Measurements from ENCODE around the gene BCDIN3D.
A peak's percentile ranks its signal among the peaks of the same experiment; 100 is the strongest.
"Not testable (repeated sequence)": the region's sequence is repeated elsewhere in the genome, so short reads cannot be mapped to it uniquely, and the experiment has no call there.

Gene BCDIN3D

DNA sequence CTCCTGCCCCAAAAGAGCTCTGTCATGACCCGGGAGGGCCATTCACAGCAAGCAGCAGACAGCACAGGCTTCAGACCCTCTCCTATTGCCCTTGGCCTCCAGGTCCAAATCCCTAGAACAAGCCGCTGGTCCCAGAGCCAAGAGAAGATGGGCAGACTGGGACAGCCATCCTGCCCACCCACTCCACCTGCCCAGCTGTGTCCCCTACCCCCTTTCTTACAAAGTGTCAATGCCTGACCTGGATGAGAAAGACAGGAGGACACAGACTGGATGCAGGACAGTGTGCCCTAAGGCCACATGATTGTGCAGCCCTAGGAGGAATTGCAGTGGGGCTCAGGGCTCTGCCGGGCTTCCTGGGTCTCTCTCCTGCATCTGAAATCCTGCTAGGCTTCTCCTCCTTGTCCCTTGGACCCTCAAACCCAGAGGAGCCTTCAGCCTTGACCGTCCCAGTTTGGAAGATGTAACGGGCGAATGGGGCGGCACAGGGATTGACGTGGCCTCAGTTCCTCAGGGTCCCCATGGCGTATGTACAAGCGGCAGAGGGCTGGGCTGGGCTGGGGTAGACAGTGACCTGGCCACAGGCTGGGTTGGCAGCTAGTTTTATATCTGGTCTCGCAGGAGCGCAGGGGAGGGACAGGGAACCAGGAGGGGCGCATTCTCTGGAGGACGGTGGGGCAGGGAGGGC, 27.1 kb upstream of the BCDIN3D start:
- no peaks in the 10 kb centered on the region for H3K4me1 Mint-ChIP-seq
- ATAC-seq (no peak), DNase-seq (no peak)
- H3K9me3 Mint-ChIP-seq = no peaks in the 10 kb centered on the region
- peaks cover under 1% of the 10 kb centered on the region for H3K27me3 Mint-ChIP-seq
- no peak overlapping the region for H3K4me3 Mint-ChIP-seq
- H3K27ac Mint-ChIP-seq = no peak overlapping the region

DNA sequence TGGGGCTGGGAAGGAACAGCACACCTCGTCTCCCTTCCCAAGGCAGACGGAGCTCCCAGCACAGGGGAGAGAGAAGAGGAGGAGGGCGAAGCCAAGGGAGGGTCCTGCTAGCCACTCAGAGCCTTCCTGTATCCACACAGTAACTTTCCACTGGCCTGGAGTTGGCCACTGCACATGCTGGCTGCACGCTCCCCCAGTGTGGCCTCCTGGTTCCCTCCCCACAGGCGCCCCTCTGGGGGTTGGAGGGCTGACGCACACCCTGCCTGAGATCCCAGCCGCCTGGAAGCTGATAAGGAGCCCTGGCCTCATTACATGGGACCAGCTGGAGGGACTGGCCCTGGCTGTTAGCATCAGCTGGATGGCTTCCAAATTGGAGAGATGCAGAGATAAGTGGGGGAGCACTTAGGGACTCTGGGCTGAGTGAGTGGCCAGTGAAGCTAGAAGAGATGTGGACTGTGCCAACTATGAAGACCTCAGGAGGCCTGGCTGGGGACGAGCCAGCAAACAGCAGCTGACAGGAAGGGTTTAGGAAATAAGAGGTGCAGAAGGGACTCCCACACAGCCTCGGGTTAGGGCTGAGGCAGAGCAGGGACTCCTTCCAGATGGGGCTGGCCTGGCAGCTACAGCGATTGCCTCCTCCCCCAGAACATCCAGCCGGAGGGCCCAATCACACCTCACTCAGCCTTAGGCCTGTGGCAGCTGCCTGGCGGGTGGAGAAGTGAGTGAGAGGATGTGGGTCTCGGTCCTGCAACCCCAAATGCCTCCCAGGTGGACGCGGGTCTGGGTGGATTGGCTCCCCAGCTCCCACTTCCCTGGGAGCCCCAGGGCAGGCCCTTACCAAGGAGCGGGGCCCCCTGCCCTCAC, 26.3 kb upstream of the BCDIN3D start:
- Mint-ChIP-seq H3K4me3 (no peak overlapping the region), H3K27me3 (peaks cover 9% of the 10 kb centered on the region)
- no peak for DNase-seq

DNA sequence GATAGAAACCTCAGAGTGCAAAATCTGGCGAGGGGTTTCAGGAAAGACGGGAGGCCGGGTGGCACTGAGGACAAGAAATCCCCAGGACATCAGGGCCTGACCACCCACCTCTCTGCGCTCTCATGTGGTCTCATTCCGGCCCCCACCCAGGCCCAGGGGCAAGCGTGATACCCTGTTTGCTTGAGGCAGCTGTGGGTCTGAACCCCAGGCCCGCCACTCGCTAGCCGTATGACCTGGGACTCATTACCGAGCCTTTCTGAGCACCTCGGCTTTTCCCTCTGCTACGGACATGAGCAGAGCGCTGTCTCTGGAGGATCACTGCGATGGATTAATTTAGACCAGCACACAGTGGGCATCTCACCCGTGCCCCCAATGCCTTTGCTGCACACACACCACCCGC, 25.5 kb upstream of the BCDIN3D start:
- no peaks in the 10 kb centered on the region for H3K9me3 Mint-ChIP-seq
- H3K4me3 Mint-ChIP-seq = no peak overlapping the region
- no peak for DNase-seq
- no peak for ATAC-seq
- peaks cover 9% of the 10 kb centered on the region for H3K27me3 Mint-ChIP-seq
- H3K27ac Mint-ChIP-seq = no peak overlapping the region
- H3K4me1 Mint-ChIP-seq = no peaks in the 10 kb centered on the region

More for the DNA sequence above, 26.3 kb upstream of the BCDIN3D start:
- Mint-ChIP-seq H3K9me3 (no peaks in the 10 kb centered on the region), H3K4me1 (no peaks in the 10 kb centered on the region), H3K27ac (no peak overlapping the region)
- ATAC-seq = no peak

DNA sequence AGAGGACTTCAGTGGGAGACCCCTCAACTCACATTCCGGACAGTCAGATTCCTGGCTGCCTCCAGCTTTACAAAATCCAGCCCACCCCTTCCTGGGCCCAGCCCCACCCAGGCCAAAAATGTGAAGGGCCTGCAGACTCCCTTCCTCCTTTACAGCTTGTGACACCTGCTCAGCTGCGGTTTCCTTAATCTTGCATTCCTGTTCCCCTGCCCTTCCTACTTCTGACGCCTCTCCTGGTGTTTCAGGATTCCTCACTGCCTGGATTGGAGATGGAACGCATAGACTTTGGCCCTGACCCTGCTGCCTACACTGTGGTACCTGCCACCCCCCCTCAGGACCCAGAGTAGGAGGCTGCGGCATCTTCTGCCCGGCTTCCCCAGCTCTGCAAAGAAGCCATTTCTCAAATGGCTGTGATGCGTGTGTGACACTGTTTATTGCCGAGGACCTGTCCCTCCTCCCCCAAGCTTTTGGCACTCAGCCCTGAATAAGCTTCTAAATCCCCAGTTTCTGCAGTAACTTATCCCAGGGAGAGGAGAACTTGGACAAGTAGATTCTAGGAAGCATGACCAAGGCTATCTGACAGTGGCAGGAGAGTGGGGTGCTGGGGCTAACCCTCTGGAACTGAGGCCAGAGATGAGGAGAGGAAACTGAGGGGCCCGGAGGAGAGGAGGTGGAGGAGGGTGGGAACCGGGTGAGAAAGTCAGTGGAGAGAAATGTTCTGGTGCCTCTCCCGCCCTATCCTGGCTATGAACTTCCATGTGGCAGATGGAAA, 24.9 kb upstream of the BCDIN3D start:
- H3K27me3 Mint-ChIP-seq = peaks cover 9% of the 10 kb centered on the region
- no peak for ATAC-seq
- no peak for DNase-seq
- H3K4me3 Mint-ChIP-seq = no peak overlapping the region
- H3K4me1 Mint-ChIP-seq = no peaks in the 10 kb centered on the region
- no peak overlapping the region for H3K27ac Mint-ChIP-seq
- H3K9me3 Mint-ChIP-seq = no peaks in the 10 kb centered on the region

DNA sequence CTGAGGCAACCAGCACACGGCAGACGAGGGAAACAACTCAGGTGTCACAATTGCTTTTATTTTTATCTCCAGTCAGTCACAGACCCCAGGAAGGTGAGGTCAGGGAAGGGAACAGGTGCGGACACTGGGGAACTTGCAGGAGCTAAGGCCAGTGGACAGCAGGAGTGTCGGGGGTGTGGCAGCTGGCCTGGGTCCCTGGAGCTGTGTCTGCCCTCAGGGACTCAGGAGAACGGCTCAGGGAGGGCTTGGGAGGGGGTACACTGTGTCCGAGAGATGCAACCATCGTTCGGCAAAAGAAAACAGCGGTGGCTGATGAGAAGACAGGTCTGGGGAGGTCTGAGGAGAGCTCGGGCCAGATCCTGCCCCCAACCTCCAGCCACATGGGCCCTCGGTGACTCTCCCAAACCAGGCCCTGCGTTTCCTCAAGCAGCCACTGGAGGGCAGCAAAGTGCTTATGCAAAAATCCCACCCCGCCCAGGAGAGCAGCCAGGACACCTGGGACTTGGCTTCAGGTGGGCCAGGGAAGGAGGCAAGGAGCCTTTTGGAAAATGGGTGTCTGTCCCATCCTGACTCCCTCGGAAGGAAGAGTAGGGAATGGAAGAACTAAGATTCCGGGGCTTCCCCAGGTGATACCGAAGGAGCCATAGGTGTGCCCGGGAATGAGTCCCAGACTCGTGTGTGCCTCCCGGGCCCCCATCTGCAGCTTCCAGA, 24.1 kb upstream of the BCDIN3D start:
- Mint-ChIP-seq H3K4me1 (no peaks in the 10 kb centered on the region), H3K9me3 (no peaks in the 10 kb centered on the region), H3K27me3 (peaks cover 9% of the 10 kb centered on the region), H3K4me3 (no peak overlapping the region), H3K27ac (peak overlapping the region in 1 of 2 donors; percentile 91)
- DNase-seq (peak; percentile 79 to 80), ATAC-seq (peak; percentile 85)

DNA sequence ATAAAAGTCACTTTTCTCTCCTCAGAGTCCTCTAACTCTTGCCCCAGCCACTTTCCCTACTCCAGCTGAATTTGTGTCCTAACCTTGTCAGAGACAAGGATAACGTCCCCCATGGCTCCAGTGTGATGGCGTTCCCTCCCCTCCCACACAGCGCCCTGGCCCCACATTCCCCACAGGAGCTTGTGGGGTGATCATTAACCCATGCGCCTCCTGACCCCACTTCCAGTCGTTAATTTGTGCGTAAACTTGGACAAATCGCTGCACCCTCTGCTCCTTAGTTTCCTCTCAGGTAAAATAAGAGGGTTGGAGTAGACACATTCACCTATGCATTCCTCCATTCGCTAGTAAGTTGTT, 22.9 kb upstream of the BCDIN3D start:
- ATAC-seq (no peak), DNase-seq (no peak)
- H3K27me3 Mint-ChIP-seq = peaks cover 9% of the 10 kb centered on the region
- H3K9me3 Mint-ChIP-seq = no peaks in the 10 kb centered on the region
- H3K4me1 Mint-ChIP-seq = no peaks in the 10 kb centered on the region
- no peak overlapping the region for H3K4me3 Mint-ChIP-seq
- H3K27ac Mint-ChIP-seq = no peak overlapping the region

DNA sequence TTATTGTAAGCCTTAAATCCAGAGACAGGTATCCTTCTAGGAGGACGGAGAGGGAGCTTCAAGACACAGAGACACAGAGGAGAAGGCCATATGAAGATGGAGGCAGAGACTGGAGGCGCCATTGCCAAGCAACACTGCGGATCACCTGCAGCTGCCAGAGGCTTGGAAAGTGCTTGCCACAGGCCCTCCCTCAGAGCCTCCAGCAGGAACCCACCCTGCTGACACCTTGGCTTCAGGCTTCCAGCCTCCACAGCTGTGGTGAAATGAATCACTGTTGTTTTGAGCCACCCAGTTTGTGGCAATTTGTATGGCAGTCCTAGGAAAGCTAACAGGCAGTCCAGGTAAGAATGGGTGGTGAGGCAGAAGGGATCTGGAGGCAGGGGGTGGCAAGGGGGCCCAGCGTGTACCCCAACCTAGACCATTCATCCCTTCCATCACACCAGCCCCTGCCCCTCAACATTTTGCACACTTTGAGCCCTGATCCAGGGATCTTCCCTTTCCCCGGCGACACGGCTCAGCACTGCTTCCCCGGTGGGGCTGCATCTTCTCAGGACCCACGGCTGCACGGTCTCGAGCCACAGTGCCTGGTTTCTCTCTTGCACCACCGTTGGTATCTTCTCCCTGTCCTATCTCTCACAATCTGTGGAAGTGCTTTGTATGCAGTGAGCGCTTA, 22.3 kb upstream of the BCDIN3D start:
- H3K4me1 Mint-ChIP-seq = no peaks in the 10 kb centered on the region
- H3K9me3 Mint-ChIP-seq = no peaks in the 10 kb centered on the region
- H3K27ac Mint-ChIP-seq = no peak overlapping the region
- no peak overlapping the region for H3K4me3 Mint-ChIP-seq
- peaks cover 9% of the 10 kb centered on the region for H3K27me3 Mint-ChIP-seq
- ATAC-seq (no peak), DNase-seq (no peak)

DNA sequence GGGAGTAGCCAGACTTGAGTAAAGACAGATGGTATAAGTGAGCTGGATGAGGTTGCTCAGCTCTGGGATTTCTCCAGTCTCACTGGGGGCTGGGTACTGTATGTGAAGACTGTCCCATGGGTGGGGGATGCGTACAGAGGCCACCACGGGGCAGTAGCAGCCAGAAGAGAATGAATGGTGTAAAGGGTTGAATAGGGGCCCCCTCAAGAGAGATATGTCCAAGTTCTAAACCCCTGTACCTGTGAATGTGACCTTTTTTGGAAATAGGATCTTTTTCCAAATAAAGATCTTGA, 21.8 kb upstream of the BCDIN3D start:
- Mint-ChIP-seq H3K4me3 (no peak overlapping the region), H3K27me3 (peaks cover 9% of the 10 kb centered on the region), H3K4me1 (no peaks in the 10 kb centered on the region), H3K27ac (no peak overlapping the region), H3K9me3 (no peaks in the 10 kb centered on the region)
- DNase-seq (no peak), ATAC-seq (no peak)

DNA sequence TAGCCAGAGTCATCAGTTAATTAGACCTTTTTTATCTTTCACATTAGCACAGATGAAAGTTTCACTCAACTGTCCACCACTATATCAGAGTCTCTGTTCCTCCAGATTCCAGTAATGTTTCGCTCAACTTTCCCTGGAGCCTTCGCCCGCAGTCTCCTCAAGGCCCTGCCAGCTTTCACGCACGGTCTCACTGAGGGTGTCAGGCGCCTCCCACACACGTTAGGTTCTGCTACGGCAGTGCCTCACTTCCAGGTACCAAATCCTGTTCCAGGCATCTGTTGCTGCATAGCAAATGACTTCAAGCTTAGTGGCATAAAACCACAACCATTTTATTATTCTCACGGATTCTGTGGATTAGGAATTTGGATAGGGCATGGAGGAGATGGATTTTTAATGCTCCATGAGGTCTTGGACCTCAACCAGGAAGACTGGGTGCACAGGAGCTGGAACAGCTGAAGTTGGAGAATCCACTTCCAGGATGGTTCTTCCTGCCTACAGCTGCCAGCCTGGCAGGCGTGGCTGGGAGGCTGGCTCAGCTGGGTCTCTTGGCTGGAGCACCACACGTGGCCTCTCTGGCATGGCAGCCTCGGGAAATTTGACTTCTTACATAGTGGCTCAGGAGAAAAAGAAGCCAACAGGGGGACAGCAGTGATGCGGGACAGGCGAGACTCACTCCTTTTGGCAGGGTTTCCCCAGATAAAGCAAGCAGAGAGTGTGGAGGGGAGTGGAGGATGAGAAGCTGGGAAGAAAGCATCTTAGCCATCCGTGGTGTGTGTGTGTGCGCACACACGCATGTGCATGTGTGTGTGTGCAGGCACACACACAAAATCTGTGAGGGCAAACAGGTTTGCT, 21.3 kb upstream of the BCDIN3D start:
- Mint-ChIP-seq H3K4me3 (no peak overlapping the region), H3K4me1 (no peaks in the 10 kb centered on the region), H3K27ac (no peak overlapping the region), H3K27me3 (peaks cover 9% of the 10 kb centered on the region), H3K9me3 (no peaks in the 10 kb centered on the region)
- DNase-seq (no peak), ATAC-seq (no peak)

DNA sequence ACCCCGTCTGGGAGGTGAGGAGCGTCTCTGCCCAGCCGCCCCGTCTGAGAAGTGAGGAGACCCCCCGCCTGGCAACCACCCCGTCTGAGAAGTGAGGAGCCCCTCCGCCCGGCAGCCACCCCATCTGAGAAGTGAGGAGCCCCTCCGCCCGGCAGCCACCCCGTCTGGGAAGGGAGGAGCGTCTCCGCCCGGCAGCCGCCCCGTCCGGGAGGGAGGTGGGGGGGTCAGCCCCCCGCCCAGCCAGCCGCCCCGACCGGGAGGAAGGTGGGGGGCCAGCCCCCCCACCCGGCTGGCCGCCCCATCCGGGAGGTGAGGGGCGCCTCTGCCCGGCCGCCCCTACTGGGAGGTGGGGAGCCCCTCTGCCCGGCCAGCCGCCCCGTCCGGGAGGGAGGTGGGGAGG, 18.0 kb upstream of the BCDIN3D start:
- not testable (repeated sequence) for H3K27ac Mint-ChIP-seq, H3K4me3 Mint-ChIP-seq, DNase-seq, ATAC-seq, H3K27me3 Mint-ChIP-seq, H3K9me3 Mint-ChIP-seq, H3K4me1 Mint-ChIP-seq

DNA sequence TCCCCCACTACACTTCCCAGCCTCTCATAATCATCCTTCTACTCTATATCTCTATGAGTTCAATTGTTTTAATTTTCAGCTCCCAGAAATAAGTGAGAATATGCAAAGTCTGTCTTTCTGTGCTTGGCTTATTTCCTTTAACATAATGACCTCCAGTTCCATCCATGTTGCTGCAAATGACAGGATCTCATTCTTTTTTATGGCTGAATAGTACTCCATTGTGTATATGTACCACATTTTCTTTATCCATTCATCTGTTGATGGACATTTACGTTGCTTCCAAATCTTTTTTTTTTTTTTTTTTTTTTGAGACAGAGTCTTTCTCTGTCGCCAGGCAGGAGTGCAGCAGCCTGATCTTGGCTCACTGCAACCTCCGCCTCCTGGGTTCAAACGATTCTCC, 13.0 kb upstream of the BCDIN3D start:
- peaks cover 16% of the 10 kb centered on the region for H3K27me3 Mint-ChIP-seq
- not testable (repeated sequence) for H3K9me3 Mint-ChIP-seq, DNase-seq, H3K27ac Mint-ChIP-seq, ATAC-seq, H3K4me3 Mint-ChIP-seq, H3K4me1 Mint-ChIP-seq

DNA sequence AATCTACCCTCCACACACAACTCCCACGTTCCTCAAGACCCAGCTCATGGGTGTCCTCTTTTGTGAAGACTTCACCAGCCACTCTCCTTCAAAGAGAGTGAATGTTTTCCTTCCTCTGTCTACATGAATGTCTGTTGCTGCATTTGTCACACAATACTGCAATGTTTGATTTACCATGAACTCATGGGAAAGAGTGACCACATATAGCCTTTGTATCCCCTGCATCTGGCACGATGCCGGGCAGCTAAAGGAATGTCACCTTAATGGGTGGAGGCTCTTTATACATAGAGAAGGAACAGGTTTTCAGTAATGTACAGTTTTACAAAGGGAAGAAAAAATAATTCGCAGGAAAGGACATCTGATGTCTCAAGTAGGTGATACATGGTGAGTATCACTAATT, 12.1 kb upstream of the BCDIN3D start:
- Mint-ChIP-seq H3K27ac (no peak overlapping the region), H3K4me3 (no peak overlapping the region), H3K27me3 (peaks cover 19% of the 10 kb centered on the region), H3K4me1 (no peaks in the 10 kb centered on the region), H3K9me3 (no peaks in the 10 kb centered on the region)
- no peak for ATAC-seq
- no peak for DNase-seq

DNA sequence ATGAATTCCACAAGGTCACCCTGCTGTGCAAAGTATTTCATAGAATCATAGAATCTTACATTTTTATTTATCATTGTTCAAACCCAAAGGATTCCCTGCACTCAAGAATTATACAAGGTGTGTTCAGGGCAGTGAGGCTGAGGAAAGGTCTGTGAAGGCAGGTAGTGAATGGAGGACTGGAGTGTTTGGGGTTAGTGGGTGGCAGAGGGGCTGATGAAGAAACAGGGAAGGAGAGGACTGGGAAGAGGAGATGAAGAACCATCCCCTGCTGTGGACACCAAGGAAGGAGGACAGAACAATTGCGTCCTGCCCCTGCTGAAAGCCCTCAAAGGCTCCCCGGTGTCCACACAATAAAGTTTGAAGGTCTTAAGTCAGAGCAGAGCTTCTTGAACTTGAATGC, 10.8 kb upstream of the BCDIN3D start:
- Mint-ChIP-seq H3K27ac (no peak overlapping the region), H3K9me3 (no peaks in the 10 kb centered on the region)
- no peak for DNase-seq

DNA sequence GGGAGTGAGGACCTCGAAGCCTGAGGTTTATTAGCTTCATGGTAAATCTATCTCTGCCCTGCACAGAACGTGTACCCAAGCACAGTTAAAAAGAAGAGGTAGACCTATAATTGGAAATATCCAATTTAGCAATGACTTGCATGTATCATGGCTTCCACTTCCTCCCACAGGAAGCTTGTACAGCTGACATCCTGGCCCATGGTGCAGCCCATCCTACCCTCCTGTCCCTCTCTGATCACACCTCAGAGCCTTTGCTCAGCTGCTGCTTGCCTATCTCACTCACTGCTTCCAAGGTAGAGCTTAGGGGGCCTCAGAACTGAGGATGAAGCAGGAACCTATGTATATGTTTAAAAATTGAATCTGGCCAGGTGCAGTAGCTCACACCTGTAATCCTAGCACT, 4.3 kb upstream of the BCDIN3D start:
- H3K9me3 Mint-ChIP-seq = no peaks in the 10 kb centered on the region
- ATAC-seq (no peak), DNase-seq (no peak)
- H3K4me1 Mint-ChIP-seq = peaks cover 21% of the 10 kb centered on the region
- no peak overlapping the region for H3K4me3 Mint-ChIP-seq
- no peak overlapping the region for H3K27ac Mint-ChIP-seq
- H3K27me3 Mint-ChIP-seq = peaks cover 15% of the 10 kb centered on the region

More for the DNA sequence above, 10.8 kb upstream of the BCDIN3D start:
- H3K27me3 Mint-ChIP-seq = peaks cover 19% of the 10 kb centered on the region
- H3K4me3 Mint-ChIP-seq = no peak overlapping the region
- no peak for ATAC-seq
- no peaks in the 10 kb centered on the region for H3K4me1 Mint-ChIP-seq
